22Rv1 (cell line): ENCODE results near the gene LTB4R.

Source experiments
- ZFX ChIP-seq: fragments of 450-650 bp; IDR thresholded peaks from 2 replicates; pipeline ENCODE4 v1.6.1; 2017; ENCODE audit warnings: antibody characterized with exemption, borderline replicate concordance
- TF ChIP-seq, protein P1 (sequence below): fragments of 450-650 bp; IDR thresholded peaks from 2 replicates; pipeline ENCODE4 v1.5.1; 2017; ENCODE audit warnings: mild to moderate bottlenecking

DNA sequence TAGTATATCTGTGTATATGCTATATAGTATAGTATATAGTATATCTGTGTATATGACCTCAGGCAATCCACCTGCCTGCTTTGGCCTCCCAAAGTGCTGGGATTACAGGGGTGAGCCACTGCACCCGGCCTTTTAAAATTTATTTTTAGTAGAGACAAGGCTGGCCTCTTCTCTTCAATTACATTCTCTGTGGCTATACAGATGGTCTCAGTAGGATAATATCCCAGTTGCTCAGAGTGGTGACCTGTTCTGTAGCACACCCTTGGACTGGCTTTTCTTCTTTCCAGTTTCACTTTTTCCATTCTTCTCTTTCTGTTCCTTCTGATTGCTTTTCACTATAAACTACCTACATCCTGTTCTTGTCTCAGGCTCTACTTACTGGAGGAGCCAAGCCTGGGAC is 53.5 kb downstream of the LTB4R start:
- TF ChIP-seq, protein P1, sequence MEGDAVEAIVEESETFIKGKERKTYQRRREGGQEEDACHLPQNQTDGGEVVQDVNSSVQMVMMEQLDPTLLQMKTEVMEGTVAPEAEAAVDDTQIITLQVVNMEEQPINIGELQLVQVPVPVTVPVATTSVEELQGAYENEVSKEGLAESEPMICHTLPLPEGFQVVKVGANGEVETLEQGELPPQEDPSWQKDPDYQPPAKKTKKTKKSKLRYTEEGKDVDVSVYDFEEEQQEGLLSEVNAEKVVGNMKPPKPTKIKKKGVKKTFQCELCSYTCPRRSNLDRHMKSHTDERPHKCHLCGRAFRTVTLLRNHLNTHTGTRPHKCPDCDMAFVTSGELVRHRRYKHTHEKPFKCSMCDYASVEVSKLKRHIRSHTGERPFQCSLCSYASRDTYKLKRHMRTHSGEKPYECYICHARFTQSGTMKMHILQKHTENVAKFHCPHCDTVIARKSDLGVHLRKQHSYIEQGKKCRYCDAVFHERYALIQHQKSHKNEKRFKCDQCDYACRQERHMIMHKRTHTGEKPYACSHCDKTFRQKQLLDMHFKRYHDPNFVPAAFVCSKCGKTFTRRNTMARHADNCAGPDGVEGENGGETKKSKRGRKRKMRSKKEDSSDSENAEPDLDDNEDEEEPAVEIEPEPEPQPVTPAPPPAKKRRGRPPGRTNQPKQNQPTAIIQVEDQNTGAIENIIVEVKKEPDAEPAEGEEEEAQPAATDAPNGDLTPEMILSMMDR, result no peak
- no peak for TF ChIP-seq ZFX
